GM19025 (cell line): ENCODE results near the gene AEBP1.

Experiments used
- ATAC-seq: cut with Tn5 transposase; IDR thresholded peaks from one replicate; pipeline ENCODE4 v1.9.1; 2021; ENCODE audit warnings: mild to moderate bottlenecking, low read depth, moderate library complexity; ENCODE audit not compliant: unreplicated experiment

The AEBP1 gene

GRCh38 chr7:44066494-44067063, 37.6 kb upstream of the AEBP1 start:
- no peak for ATAC-seq

GRCh38 chr7:44067064-44067951, 36.8 kb upstream of the AEBP1 start:
- no peak for ATAC-seq

GRCh38 chr7:44068054-44068453, 36.1 kb upstream of the AEBP1 start:
- no peak for ATAC-seq

GRCh38 chr7:44071726-44072363, 32.3 kb upstream of the AEBP1 start:
- ATAC-seq, result no peak

- ATAC-seq, result no peak
These were observed 31.5 kb upstream of the AEBP1 start for GRCh38 chr7:44072364-44073231.

- peak; percentile 55 for ATAC-seq
These were observed 30.3 kb upstream of the AEBP1 start for GRCh38 chr7:44073664-44074348.

- no peak for ATAC-seq
These were observed 29.8 kb upstream of the AEBP1 start for GRCh38 chr7:44074349-44074695.

GRCh38 chr7:44075296-44076075, 28.7 kb upstream of the AEBP1 start:
- ATAC-seq, result no peak

- ATAC-seq, result no peak
These were observed 27.8 kb upstream of the AEBP1 start for GRCh38 chr7:44076101-44076895.

GRCh38 chr7:44077061-44077460, 27.1 kb upstream of the AEBP1 start:
- no peak for ATAC-seq

GRCh38 chr7:44077681-44078091, 26.5 kb upstream of the AEBP1 start:
- ATAC-seq, result no peak

GRCh38 chr7:44078521-44078920, 25.6 kb upstream of the AEBP1 start:
- no peak for ATAC-seq

GRCh38 chr7:44079331-44080021, 24.7 kb upstream of the AEBP1 start:
- ATAC-seq, result no peak

GRCh38 chr7:44080118-44080517, 24.0 kb upstream of the AEBP1 start:
- ATAC-seq, result no peak

- no peak for ATAC-seq
These were observed 23.4 kb upstream of the AEBP1 start for GRCh38 chr7:44080686-44081265.

GRCh38 chr7:44081266-44081748, 22.8 kb upstream of the AEBP1 start:
- ATAC-seq, result no peak

- peak; percentile 89 for ATAC-seq
These were observed 21.5 kb upstream of the AEBP1 start for GRCh38 chr7:44082541-44083207.
